ENCODE results near the gene PPP6R2.

GRCh38 chr22:50302564-50302963 lies 40.6 kb upstream of the PPP6R2 start:
- no peak for TF ChIP-seq CTCF (conservative IDR thresholded peaks at IDR 0.05; ENCODE audit: low read depth, low read length)
- no peak for TF ChIP-seq RAD21 (IDR thresholded peaks at IDR 0.05; ENCODE audit: low read length)
- no peak for TF ChIP-seq CHD1 (IDR thresholded peaks at IDR 0.05; ENCODE audit: low read depth, low read length)
- TF ChIP-seq MAZ (IDR thresholded peaks at IDR 0.05; ENCODE audit: borderline replicate concordance, low read depth, low read length) = no peak
- no peak for TF ChIP-seq CEBPB (IDR thresholded peaks at IDR 0.05; ENCODE audit: low read depth, low read length)
- no peak for TF ChIP-seq MXI1 (IDR thresholded peaks at IDR 0.05; ENCODE audit: borderline replicate concordance, low read depth, low read length)
- TF ChIP-seq POLR2A (IDR thresholded peaks at IDR 0.05; ENCODE audit: low read depth, low read length) = no peak
